Thoracic aorta (tissue), 2 donors: ENCODE data around the gene TLE4. TPM values are rescaled to one million over a fixed set of nuclear protein-coding genes. Genes with fewer than 3 reads are reported as not detected.

ENCODE experiments used
- ATAC-seq: fragments of 150-250 bp; one replicate; pipeline ENCODE4 v1.8.0; 2017; ENCODE audit warnings: low read depth; ENCODE audit not compliant: insufficient number of reproducible peaks, low FRiP score
- DNase-seq: peaks from one replicate; pipeline ENCODE4 v3.0.0-alpha.2; 2020; ENCODE audit warnings: low spot score
- H3K27ac ChIP-seq, 2 donors: fragments of 200-600 bp; sonication (generic); 1 replicate in 1 of 2; 2 replicates in 1 of 2; pipeline ENCODE4 v1.5.1; 2016; ENCODE audit warnings: mild to moderate bottlenecking in 2 of 2, moderate library complexity in 2 of 2
- H3K27me3 ChIP-seq: fragments of 200-600 bp; sonication (generic); replicated peaks from 2 replicates; pipeline ENCODE4 v1.6.0; 2016; ENCODE audit warnings: mild to moderate bottlenecking; ENCODE audit not compliant: insufficient read depth
- H3K36me3 ChIP-seq: fragments of 200-600 bp; sonication (generic); one replicate; pipeline ENCODE4 v1.5.1; 2016
- H3K4me1 ChIP-seq, 2 donors: fragments of 200-600 bp; sonication (generic); 1 replicate in 1 of 2; 2 replicates in 1 of 2; pipeline versions ENCODE4 v1.5.1 to v1.6.0; 2016; ENCODE audit warnings: low read depth in 2 of 2, mild to moderate bottlenecking in 1 of 2; ENCODE audit not compliant: control insufficient read depth in 1 of 2
- H3K4me3 ChIP-seq: fragments of 200-600 bp; sonication (generic); 2 replicates; pipeline ENCODE4 v1.5.1; 2016; ENCODE audit warnings: mild to moderate bottlenecking
- H3K9me3 ChIP-seq: fragments of 200-600 bp; sonication (generic); 2 replicates; pipeline ENCODE4 v1.5.1; 2016
- CTCF ChIP-seq: fragments of 200-600 bp; sonication (generic); IDR thresholded peaks from one replicate; pipeline ENCODE4 v1.5.1; 2019; ENCODE audit warnings: antibody characterized with exemption
- total RNA-seq, 2 donors: library from RNA; depleted of rRNA; stranded (reverse); fragments of >200 nt; gene quantifications; one replicate each; pipeline versions ENCODE4 v1.1.0 to v1.2.3, GENCODE V29; 2016

TLE4 gene
- total RNA-seq, 2 donors from 2014 or later = 19.7 to 44.1 TPM

- no peak for TF ChIP-seq CTCF
Observed at GRCh38 chr9:79689576-79689975, 117.8 kb downstream of the TLE4 start.

DNA sequence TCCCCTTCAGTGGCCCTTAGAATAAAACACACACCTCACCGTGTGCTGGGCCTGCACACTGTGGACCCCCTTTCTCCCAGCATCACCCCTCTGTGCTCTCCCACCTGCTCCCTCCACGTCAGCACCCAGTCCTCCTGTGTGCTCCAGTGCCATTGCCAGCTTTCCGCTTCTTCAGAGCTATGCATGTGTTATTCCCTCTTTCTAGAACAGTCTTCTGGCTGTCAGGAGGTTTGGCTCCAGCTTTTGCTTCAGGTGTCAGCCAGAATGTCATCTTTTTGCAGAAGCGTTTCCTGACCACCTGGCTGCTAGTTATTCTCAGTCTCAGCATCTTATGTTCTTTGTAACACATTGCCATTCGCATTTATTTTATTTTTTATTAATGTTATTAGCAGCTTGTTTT lies 119.7 kb downstream of the TLE4 start:
- no peak for TF ChIP-seq CTCF
- H3K4me1 ChIP-seq = peaks cover 2 to 8% of the 10 kb centered on the region in 2 donors
- no peak overlapping the region for H3K4me3 ChIP-seq
- DNase-seq = no peak
- H3K9me3 ChIP-seq = no peaks in the 10 kb centered on the region
- no peak overlapping the region for H3K27ac ChIP-seq
- H3K27me3 ChIP-seq = no peaks in the 10 kb centered on the region
- no peaks in the 10 kb centered on the region for H3K36me3 ChIP-seq
- no peak for ATAC-seq

More at GRCh38 chr9:79689576-79689975, 117.8 kb downstream of the TLE4 start:
- DNase-seq (no peak), ATAC-seq (no peak)
- Histone ChIP-seq H3K4me1 (peaks cover 11 to 14% of the 10 kb centered on the region in 2 donors), H3K36me3 (no peaks in the 10 kb centered on the region), H3K27ac (no peak overlapping the region), H3K27me3 (no peaks in the 10 kb centered on the region), H3K9me3 (no peaks in the 10 kb centered on the region), H3K4me3 (no peak overlapping the region)

GRCh38 chr9:79692857-79693571 lies 121.2 kb downstream of the TLE4 start:
- no peak for TF ChIP-seq CTCF
- Histone ChIP-seq H3K27ac (no peak overlapping the region), H3K27me3 (no peaks in the 10 kb centered on the region), H3K36me3 (no peaks in the 10 kb centered on the region), H3K4me3 (no peak overlapping the region), H3K9me3 (no peaks in the 10 kb centered on the region), H3K4me1 (no peaks in the 10 kb centered on the region)
- DNase-seq = no peak
- ATAC-seq = no peak

GRCh38 chr9:79693750-79694149 lies 122.0 kb downstream of the TLE4 start:
- no peak for DNase-seq
- H3K4me3 ChIP-seq = no peak overlapping the region

GRCh38 chr9:79694208-79694607 lies 122.4 kb downstream of the TLE4 start:
- no peak for ATAC-seq
- DNase-seq = no peak
- TF ChIP-seq CTCF = no peak
- Histone ChIP-seq H3K27me3 (no peaks in the 10 kb centered on the region), H3K4me3 (no peak overlapping the region), H3K9me3 (no peaks in the 10 kb centered on the region), H3K4me1 (no peaks in the 10 kb centered on the region), H3K36me3 (no peaks in the 10 kb centered on the region), H3K27ac (no peak overlapping the region)

More at GRCh38 chr9:79693750-79694149, 122.0 kb downstream of the TLE4 start:
- TF ChIP-seq CTCF = no peak
- ATAC-seq = no peak
- Histone ChIP-seq H3K27ac (no peak overlapping the region), H3K27me3 (no peaks in the 10 kb centered on the region), H3K9me3 (no peaks in the 10 kb centered on the region), H3K4me1 (no peaks in the 10 kb centered on the region), H3K36me3 (no peaks in the 10 kb centered on the region)
